Iris pigment epithelial cell (primary cell): Measurements from ENCODE around the gene VAV3.

Experiments used
- DNase-seq: peaks from one replicate; pipeline ENCODE4 v3.0.0-alpha.2; 2011; ENCODE audit warnings: low read depth

The VAV3 gene

GRCh38 chr1:107533436-107533835 is 431.5 kb downstream of the VAV3 start:
- no peak for DNase-seq

- no peak for DNase-seq
Measured at GRCh38 chr1:107532318-107532717, 432.7 kb downstream of the VAV3 start.

DNA sequence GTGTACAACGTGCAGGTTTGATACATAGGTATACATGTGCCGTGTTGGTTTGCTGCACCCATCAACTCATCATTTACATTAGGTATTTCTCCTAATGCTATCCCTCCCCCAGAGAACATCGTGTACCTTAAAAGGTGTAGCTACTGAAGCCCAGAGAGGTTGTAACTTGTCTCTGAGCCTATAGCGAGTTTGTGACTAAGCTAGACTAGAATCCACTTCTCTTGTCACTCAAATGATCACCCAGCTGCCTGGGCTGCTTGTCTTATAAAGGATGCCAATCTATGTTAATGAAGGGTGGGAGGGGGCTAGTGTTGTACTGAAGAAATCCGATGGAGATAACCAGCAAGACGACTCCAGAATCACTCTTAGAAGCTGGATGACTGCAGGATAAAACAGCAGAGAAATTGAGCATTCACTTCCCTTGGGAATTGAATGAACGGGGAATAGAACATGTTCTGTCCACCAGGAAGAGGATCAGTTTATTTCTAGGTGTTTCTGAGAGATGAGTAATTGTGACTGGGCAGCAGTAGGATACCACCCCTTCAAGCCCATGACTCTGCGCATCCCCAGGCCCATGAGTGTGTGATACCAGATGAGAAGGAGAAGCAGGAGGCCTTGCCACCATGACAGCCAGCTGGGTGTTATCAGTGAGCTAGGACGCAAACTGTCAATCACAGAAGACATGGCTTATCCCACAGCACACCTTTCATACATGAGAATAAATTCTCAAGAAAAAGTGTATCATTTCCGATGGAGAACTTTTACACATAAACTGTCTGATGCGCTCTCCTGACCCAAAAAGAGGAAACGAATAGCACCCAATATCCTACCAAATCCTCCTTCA is 433.7 kb downstream of the VAV3 start:
- no peak for DNase-seq

DNA sequence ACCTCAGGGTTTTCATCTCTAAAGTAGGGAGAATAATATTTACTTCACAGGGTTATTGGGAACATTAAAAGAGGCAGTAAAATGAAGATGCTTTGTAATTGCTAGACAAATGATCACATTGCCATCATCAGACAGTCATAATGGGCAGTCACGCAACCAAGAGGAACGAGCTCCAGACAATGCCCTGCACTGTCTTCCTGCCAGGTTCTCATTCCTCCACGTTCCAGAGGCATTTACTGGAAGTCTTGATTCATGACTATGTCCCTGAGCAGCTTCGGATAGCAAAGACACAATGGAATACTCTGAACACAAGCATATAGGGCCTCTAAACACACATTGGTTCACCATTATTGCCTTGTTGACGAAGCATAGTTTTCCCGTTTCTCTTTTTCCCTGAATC is 434.4 kb downstream of the VAV3 start:
- DNase-seq = no peak

DNA sequence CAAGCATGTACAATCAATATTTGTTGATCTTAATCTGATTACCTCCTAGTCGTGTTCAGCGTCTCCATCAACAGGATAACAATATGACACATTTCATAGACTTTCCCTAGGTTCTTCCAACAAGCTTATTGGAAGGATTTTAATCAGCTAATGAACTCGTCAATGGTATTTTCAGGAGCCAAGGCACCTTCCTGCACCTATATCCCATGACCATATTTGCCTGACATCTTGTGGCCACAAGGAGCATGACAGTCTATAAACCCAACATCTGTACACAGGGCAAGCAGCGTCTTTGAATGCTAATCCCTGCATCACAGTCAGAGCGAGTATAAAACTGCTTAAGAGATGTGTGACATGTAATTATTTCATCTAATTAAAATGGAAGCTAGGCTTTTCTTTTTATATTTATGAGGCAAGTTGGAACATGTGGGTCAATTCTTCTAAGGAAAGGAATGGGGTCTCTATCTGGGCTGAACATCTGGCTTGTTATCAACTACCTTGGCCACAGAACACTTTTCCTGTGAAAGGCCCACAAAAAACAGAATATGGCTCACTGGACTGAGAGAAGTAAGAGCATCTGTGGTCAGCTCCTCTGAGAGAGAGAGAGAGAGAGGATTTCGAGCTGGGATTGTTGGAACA is 435.4 kb downstream of the VAV3 start:
- DNase-seq = peak; percentile 44

DNA sequence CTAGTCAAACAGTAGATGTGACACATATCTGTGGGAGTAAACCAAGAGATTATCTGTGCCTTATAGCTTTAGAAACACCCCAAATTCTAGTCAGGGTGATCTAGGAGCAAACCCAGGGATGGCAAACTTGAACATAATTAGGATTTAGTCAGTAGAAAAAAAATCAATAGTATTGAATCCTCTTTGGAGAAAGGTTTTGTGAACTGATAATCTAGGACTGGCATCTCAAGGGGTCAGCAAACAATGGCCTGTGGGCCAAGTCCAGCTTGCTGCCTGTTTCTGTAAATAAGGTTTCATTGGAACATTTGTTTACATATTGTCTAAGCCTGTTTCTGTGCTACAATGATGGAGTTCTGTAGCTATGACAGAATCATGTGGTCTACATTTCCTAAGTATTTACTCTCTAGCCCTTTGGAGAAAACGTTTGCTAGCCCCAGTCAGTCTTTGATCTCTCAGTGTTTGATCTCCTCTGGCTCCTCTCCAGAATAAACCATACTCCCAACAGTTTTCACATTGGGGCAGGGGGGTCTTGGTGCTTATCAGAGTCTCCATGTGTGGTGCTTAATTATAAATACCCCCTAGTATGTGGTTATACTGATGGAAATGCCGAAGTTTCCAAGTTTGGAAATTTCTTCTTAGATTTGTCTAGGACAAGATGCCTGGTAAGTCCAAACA is 438.3 kb downstream of the VAV3 start:
- no peak for DNase-seq

GRCh38 chr1:107525961-107526360 is 439.0 kb downstream of the VAV3 start:
- no peak for DNase-seq

GRCh38 chr1:107525145-107525544 is 439.8 kb downstream of the VAV3 start:
- DNase-seq = no peak

DNA sequence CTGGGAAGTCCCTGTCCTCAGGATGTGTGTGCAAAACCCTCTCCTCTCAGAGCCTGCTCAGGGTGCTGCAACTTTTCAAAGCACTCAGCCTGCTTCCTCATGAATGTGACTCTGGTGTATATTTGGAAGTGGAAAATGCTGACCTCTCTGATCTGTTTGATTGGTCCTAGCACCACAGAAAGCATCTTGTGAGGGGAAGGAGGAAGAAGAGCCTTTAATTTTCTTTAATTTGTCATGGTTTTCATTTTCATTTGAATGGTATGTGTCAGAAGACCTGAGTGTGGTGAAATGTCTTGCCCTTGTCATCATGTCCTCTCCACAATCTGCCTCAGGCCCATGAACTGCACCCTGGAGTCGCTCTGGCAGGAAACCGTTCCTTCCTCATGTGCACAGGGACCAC is 440.7 kb downstream of the VAV3 start:
- no peak for DNase-seq

DNA sequence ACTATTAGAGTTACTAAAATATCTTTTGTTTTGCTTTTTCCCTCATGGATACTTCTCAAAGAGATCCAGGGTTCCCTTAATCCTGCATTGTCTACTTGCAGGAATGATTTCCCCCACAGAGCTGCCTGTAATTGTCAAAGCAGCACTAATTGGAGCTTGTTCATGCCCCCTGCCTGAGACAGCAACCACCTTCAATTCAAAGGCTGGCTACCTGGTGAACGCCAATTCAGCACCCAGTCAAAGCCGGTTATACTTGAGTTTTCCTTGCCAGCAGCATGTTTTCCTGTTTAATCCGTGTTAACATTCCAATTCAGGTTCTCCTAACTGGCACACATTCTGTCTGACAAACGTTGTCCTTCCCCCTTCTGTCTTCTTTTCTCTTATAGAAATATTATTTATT is 441.2 kb downstream of the VAV3 start:
- DNase-seq = no peak

- DNase-seq = no peak
Measured at GRCh38 chr1:107523061-107523460, 441.9 kb downstream of the VAV3 start.
